SK-N-SH treated with all-trans-retinoic acid at 6 μM for 48 hours (cell line): ENCODE results near the gene PRDM8.
A peak's percentile ranks its signal among the peaks of the same experiment; 100 is the strongest.
"Not testable (repeated sequence)": the region's sequence is repeated elsewhere in the genome, so short reads cannot be mapped to it uniquely, and the experiment has no call there.

Experiments
- ATAC-seq: fragments of 200-7000 bp; cut with Tn5 transposase; 3 replicates; pipeline ENCODE4 v1.9.1; 2020; ENCODE audit warnings: mild to moderate bottlenecking, moderate library complexity
- ARNTL ChIP-seq: fragments of 450-650 bp; formaldehyde crosslinking; IDR thresholded peaks from 2 replicates; pipeline ENCODE4 v1.5.0; 2020; ENCODE audit warnings: low read depth, mild to moderate bottlenecking, moderate library complexity, borderline replicate concordance
- GLIS3 ChIP-seq: fragments of 250-450 bp; sonication (Bioruptor Pico); IDR thresholded peaks from 2 replicates; pipeline ENCODE4 v1.5.0; 2020; ENCODE audit warnings: mild to moderate bottlenecking, moderate library complexity
- ISL1 ChIP-seq: fragments of 250-450 bp; sonication (Bioruptor Pico); IDR thresholded peaks from 2 replicates; pipeline ENCODE4 v2.1.2; 2022; ENCODE audit warnings: mild to moderate bottlenecking, moderate library complexity
- PPARA ChIP-seq: fragments of 250-450 bp; sonication (Bioruptor Pico); IDR thresholded peaks from 2 replicates; pipeline ENCODE4 v1.5.0; 2020; ENCODE audit warnings: mild to moderate bottlenecking, borderline replicate concordance
- SNAI2 ChIP-seq: fragments of 250-450 bp; sonication (Bioruptor Pico); IDR thresholded peaks from 2 replicates; pipeline ENCODE4 v1.5.0; 2020; ENCODE audit warnings: mild to moderate bottlenecking, moderate library complexity
- TCF4 ChIP-seq: fragments of 250-450 bp; sonication (Bioruptor Pico); IDR thresholded peaks from 2 replicates; pipeline ENCODE4 v1.8.0; 2021; ENCODE audit warnings: mild to moderate bottlenecking, moderate library complexity, borderline replicate concordance
- TOX ChIP-seq: fragments of 250-450 bp; sonication (Bioruptor Pico); IDR thresholded peaks from 2 replicates; pipeline ENCODE4 v1.8.0; 2021; ENCODE audit warnings: mild to moderate bottlenecking, moderate library complexity, borderline replicate concordance
- ZFP30 ChIP-seq: fragments of 450-650 bp; formaldehyde crosslinking; IDR thresholded peaks from 2 replicates; pipeline ENCODE4 v1.5.0; 2022; ENCODE audit warnings: mild to moderate bottlenecking, moderate library complexity
- ZNF565 ChIP-seq: fragments of 450-650 bp; formaldehyde crosslinking; conservative IDR thresholded peaks from 2 replicates; pipeline ENCODE4 v1.5.0; 2020; ENCODE audit warnings: low read depth, mild to moderate bottlenecking, moderate library complexity
- ZNF70 ChIP-seq: fragments of 450-650 bp; formaldehyde crosslinking; IDR thresholded peaks from 2 replicates; pipeline ENCODE4 v1.5.0; 2020; ENCODE audit warnings: mild to moderate bottlenecking, moderate library complexity
- ZNF8 ChIP-seq: fragments of 450-650 bp; formaldehyde crosslinking; IDR thresholded peaks from 2 replicates; pipeline ENCODE4 v1.5.0; 2020; ENCODE audit warnings: mild to moderate bottlenecking, moderate library complexity
- TF ChIP-seq, protein P1 (sequence below): fragments of 250-450 bp; sonication (Bioruptor Pico); IDR thresholded peaks from 2 replicates; pipeline ENCODE4 v1.5.1; 2020; ENCODE audit warnings: low read depth, mild to moderate bottlenecking, moderate library complexity
- TF ChIP-seq, protein P2 (sequence below): fragments of 250-450 bp; sonication (Bioruptor Pico); IDR thresholded peaks from 2 replicates; pipeline ENCODE4 v1.5.1; 2021; ENCODE audit warnings: mild to moderate bottlenecking, moderate library complexity
- TF ChIP-seq, protein P3 (sequence below): fragments of 250-450 bp; sonication (Bioruptor Pico); IDR thresholded peaks from 2 replicates; pipeline ENCODE4 v1.5.0; 2020; ENCODE audit warnings: mild to moderate bottlenecking, moderate library complexity
- TF ChIP-seq, protein P4 (sequence below): fragments of 250-450 bp; sonication (Bioruptor Pico); IDR thresholded peaks from 2 replicates; pipeline ENCODE4 v1.8.0; 2020; ENCODE audit warnings: mild to moderate bottlenecking, moderate library complexity, borderline replicate concordance
- TF ChIP-seq, protein P5 (sequence below): fragments of 250-450 bp; sonication (Bioruptor Pico); IDR thresholded peaks from 2 replicates; pipeline ENCODE4 v1.8.0; 2021; ENCODE audit warnings: low read depth, mild to moderate bottlenecking, moderate library complexity, borderline replicate concordance

Gene PRDM8

DNA sequence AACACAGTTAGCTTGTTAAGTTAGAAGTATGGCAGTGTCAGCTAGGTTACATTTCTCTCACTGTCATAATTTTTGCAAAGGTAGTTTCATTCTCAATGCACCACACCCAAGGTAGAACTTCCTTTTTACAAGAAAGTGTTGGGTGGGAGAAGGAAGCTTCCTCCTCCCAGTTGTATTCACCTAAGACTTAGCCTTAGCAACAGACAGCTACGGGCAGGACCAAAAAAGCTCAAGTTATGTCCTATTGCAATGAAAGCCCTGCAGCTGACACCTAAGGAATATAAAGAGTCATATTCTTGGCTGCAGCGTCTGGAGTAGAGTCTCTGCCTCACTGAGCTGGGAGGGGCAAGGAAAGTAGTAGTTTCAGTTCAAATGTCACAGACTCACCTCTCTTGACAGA is 25.1 kb upstream of the PRDM8 start:
- ATAC-seq: no peak
- TF ChIP-seq ZNF565 (CRISPR knock-in tag) (no peak), GLIS3 (CRISPR knock-in tag) (no peak), ZNF70 (CRISPR knock-in tag) (no peak)
- TF ChIP-seq, protein P1, sequence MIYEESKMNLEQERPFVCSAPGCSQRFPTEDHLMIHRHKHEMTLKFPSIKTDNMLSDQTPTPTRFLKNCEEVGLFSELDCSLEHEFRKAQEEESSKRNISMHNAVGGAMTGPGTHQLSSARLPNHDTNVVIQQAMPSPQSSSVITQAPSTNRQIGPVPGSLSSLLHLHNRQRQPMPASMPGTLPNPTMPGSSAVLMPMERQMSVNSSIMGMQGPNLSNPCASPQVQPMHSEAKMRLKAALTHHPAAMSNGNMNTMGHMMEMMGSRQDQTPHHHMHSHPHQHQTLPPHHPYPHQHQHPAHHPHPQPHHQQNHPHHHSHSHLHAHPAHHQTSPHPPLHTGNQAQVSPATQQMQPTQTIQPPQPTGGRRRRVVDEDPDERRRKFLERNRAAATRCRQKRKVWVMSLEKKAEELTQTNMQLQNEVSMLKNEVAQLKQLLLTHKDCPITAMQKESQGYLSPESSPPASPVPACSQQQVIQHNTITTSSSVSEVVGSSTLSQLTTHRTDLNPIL (CRISPR knock-in tag): no peak
- TF ChIP-seq, protein P2, sequence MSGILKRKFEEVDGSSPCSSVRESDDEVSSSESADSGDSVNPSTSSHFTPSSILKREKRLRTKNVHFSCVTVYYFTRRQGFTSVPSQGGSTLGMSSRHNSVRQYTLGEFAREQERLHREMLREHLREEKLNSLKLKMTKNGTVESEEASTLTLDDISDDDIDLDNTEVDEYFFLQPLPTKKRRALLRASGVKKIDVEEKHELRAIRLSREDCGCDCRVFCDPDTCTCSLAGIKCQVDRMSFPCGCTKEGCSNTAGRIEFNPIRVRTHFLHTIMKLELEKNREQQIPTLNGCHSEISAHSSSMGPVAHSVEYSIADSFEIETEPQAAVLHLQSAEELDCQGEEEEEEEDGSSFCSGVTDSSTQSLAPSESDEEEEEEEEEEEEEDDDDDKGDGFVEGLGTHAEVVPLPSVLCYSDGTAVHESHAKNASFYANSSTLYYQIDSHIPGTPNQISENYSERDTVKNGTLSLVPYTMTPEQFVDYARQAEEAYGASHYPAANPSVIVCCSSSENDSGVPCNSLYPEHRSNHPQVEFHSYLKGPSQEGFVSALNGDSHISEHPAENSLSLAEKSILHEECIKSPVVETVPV (CRISPR knock-in tag): no peak

DNA sequence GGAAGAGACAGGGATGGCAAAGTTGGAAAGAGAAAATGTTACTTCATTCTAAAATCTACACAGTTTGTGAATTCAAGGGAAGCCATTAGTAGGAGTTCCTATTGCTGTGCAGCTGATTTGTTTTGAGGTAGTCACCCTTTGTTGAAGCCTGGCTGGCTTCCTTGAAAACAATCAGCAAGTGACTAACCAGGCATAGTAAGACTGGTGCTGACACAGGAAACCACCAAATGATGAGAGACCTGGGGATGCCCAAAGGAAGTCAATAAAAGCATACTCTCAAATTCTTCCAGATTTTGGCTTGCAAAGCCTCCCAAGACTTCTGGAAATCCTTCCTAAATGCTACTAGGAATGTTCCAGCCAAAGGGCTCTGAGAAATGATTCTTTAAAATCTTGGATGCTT is 23.9 kb upstream of the PRDM8 start:
- TF ChIP-seq SNAI2 (CRISPR knock-in tag) (no peak), TOX (CRISPR knock-in tag) (no peak), ZFP30 (CRISPR knock-in tag) (no peak), ZNF70 (CRISPR knock-in tag) (no peak), TCF4 (CRISPR knock-in tag) (no peak), ISL1 (CRISPR knock-in tag) (no peak), GLIS3 (CRISPR knock-in tag) (no peak), ARNTL (no peak)
- TF ChIP-seq, protein P3, sequence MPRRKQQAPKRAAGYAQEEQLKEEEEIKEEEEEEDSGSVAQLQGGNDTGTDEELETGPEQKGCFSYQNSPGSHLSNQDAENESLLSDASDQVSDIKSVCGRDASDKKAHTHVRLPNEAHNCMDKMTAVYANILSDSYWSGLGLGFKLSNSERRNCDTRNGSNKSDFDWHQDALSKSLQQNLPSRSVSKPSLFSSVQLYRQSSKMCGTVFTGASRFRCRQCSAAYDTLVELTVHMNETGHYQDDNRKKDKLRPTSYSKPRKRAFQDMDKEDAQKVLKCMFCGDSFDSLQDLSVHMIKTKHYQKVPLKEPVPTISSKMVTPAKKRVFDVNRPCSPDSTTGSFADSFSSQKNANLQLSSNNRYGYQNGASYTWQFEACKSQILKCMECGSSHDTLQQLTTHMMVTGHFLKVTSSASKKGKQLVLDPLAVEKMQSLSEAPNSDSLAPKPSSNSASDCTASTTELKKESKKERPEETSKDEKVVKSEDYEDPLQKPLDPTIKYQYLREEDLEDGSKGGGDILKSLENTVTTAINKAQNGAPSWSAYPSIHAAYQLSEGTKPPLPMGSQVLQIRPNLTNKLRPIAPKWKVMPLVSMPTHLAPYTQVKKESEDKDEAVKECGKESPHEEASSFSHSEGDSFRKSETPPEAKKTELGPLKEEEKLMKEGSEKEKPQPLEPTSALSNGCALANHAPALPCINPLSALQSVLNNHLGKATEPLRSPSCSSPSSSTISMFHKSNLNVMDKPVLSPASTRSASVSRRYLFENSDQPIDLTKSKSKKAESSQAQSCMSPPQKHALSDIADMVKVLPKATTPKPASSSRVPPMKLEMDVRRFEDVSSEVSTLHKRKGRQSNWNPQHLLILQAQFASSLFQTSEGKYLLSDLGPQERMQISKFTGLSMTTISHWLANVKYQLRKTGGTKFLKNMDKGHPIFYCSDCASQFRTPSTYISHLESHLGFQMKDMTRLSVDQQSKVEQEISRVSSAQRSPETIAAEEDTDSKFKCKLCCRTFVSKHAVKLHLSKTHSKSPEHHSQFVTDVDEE (CRISPR knock-in tag): no peak
- TF ChIP-seq, protein P2 (CRISPR knock-in tag): no peak
- TF ChIP-seq, protein P4, sequence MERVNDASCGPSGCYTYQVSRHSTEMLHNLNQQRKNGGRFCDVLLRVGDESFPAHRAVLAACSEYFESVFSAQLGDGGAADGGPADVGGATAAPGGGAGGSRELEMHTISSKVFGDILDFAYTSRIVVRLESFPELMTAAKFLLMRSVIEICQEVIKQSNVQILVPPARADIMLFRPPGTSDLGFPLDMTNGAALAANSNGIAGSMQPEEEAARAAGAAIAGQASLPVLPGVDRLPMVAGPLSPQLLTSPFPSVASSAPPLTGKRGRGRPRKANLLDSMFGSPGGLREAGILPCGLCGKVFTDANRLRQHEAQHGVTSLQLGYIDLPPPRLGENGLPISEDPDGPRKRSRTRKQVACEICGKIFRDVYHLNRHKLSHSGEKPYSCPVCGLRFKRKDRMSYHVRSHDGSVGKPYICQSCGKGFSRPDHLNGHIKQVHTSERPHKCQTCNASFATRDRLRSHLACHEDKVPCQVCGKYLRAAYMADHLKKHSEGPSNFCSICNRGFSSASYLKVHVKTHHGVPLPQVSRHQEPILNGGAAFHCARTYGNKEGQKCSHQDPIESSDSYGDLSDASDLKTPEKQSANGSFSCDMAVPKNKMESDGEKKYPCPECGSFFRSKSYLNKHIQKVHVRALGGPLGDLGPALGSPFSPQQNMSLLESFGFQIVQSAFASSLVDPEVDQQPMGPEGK (CRISPR knock-in tag): no peak
- TF ChIP-seq, protein P5, sequence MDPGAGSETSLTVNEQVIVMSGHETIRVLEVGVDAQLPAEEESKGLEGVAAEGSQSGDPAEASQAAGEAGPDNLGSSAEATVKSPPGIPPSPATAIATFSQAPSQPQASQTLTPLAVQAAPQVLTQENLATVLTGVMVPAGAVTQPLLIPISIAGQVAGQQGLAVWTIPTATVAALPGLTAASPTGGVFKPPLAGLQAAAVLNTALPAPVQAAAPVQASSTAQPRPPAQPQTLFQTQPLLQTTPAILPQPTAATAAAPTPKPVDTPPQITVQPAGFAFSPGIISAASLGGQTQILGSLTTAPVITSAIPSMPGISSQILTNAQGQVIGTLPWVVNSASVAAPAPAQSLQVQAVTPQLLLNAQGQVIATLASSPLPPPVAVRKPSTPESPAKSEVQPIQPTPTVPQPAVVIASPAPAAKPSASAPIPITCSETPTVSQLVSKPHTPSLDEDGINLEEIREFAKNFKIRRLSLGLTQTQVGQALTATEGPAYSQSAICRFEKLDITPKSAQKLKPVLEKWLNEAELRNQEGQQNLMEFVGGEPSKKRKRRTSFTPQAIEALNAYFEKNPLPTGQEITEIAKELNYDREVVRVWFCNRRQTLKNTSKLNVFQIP (CRISPR knock-in tag): no peak
- ATAC-seq: peak; percentile 82

DNA sequence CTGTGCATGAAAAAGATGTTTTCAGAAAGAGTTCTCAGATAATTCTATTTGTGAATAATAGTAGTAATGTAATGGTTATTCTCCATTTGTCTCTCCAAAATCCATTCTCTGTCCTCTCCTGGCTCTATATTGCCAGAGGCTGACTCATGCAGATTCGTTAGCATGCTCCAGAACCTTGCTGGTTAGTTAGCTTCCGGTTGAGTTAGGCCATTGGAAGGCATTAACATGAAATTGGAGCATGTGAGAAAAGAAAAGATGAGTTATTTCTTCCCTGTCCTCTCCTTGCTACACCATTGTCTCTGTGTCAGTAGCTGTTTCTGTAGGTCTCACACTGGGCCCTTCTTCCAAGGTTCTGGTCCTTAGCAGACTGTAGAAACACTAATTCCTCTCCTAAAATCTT is 23.5 kb upstream of the PRDM8 start:
- ATAC-seq: peak; percentile 70
- TF ChIP-seq SNAI2 (CRISPR knock-in tag) (no peak), ZNF8 (CRISPR knock-in tag) (no peak), PPARA (CRISPR knock-in tag) (no peak)
- TF ChIP-seq, protein P5 (CRISPR knock-in tag): no peak
- TF ChIP-seq, all 23 proteins: peak for 0

DNA sequence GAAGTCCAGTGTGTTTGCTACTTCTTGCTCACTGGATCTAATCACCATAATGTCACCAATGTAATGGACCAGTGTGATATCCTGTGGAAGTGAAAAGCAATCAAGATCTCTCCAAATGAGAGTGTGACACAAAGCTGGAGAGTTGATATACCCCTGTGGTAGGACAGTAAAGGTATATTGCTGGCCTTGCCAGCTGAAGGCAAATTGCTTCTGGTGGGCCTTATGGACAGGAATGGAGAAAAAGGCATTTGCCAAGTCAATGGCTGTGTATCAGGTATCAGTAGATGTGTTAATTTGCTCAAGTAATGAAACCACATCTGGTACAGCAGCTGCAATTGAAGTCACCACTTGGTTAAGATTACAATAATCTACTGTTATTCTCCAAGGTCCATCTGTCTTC is 19.5 kb upstream of the PRDM8 start:
- not testable (repeated sequence) for ATAC-seq
